HepG2 (cell line): ENCODE measurements around the gene SLC12A3. TPM values are rescaled to one million over a fixed set of nuclear protein-coding genes. Genes with fewer than 3 reads are reported as not detected.

Experiments used
- CEBPB ChIP-seq: IDR thresholded peaks from 2 replicates; pipeline ENCODE4 v1.6.1; 2011; ENCODE audit warnings: low read depth, low read length, improper control_type of control experiment, borderline replicate concordance
- CHCHD3 ChIP-seq: sonication (generic); formaldehyde crosslinking; IDR thresholded peaks from 2 replicates; pipeline ENCODE4 v1.8.0; 2022; ENCODE audit warnings: mild to moderate bottlenecking, missing genetic modification reagents, moderate library complexity
- GATA4 ChIP-seq: sonication (generic); IDR thresholded peaks from 2 replicates; pipeline ENCODE4 v1.6.1; 2016; ENCODE audit warnings: antibody characterized with exemption, low read depth, borderline replicate concordance
- HOXA3 ChIP-seq: sonication (generic); formaldehyde crosslinking; IDR thresholded peaks from 2 replicates; pipeline ENCODE4 v1.5.0; 2020; ENCODE audit warnings: missing genetic modification reagents
- KDM4B ChIP-seq: sonication (generic); formaldehyde crosslinking; IDR thresholded peaks from 2 replicates; pipeline ENCODE4 v1.4.0; 2020; ENCODE audit warnings: missing genetic modification reagents
- NR2F1 ChIP-seq, 2 experiments: fragments of 450-650 bp in 1 of 2; formaldehyde crosslinking in 1 of 2; IDR thresholded peaks; 2 replicates each; pipeline versions ENCODE4 v1.5.0 to v1.6.1; 2016 to 2020; ENCODE audit warnings: mild to moderate bottlenecking in 1 of 2, missing compliant biosample characterization in 1 of 2, missing genetic modification reagents in 1 of 2, moderate library complexity in 1 of 2
- SOX6 ChIP-seq, 2 experiments: fragments of 450-650 bp in 1 of 2; sonication (generic) in 1 of 2; formaldehyde crosslinking in 1 of 2; IDR thresholded peaks; 2 replicates each; pipeline versions ENCODE4 v1.4.0 to v1.6.1; 2017 to 2020; ENCODE audit warnings: antibody characterized with exemption in 1 of 2, mild to moderate bottlenecking in 1 of 2, missing genetic modification reagents in 1 of 2
- ZBTB42 ChIP-seq: sonication (generic); formaldehyde crosslinking; IDR thresholded peaks from 2 replicates; pipeline ENCODE4 v1.5.0; 2020; ENCODE audit warnings: mild to moderate bottlenecking, missing genetic modification reagents
- ZFAT ChIP-seq: sonication (generic); formaldehyde crosslinking; conservative IDR thresholded peaks from 2 replicates; pipeline ENCODE4 v1.8.1; 2023; ENCODE audit warnings: missing genetic modification reagents, inconsistent platforms
- ZFP41 ChIP-seq: sonication (generic); formaldehyde crosslinking; IDR thresholded peaks from 2 replicates; pipeline ENCODE4 v1.4.0; 2020; ENCODE audit warnings: mild to moderate bottlenecking, missing genetic modification reagents, borderline replicate concordance
- ZNF138 ChIP-seq: sonication (generic); formaldehyde crosslinking; IDR thresholded peaks from 2 replicates; pipeline ENCODE4 v1.5.0; 2020; ENCODE audit warnings: mild to moderate bottlenecking, low read depth, missing genetic modification reagents
- ZNF276 ChIP-seq: sonication (generic); formaldehyde crosslinking; IDR thresholded peaks from 2 replicates; pipeline ENCODE4 v1.4.0; 2020; ENCODE audit warnings: mild to moderate bottlenecking, low read depth, missing genetic modification reagents
- ZNF30 ChIP-seq: sonication (generic); formaldehyde crosslinking; IDR thresholded peaks from 2 replicates; pipeline ENCODE4 v1.5.0; 2020; ENCODE audit warnings: mild to moderate bottlenecking, missing genetic modification reagents
- ZNF615 ChIP-seq: sonication (generic); formaldehyde crosslinking; IDR thresholded peaks from 2 replicates; pipeline ENCODE4 v1.5.0; 2020; ENCODE audit warnings: mild to moderate bottlenecking, missing genetic modification reagents, borderline replicate concordance
- ZNF678 ChIP-seq: sonication (generic); formaldehyde crosslinking; IDR thresholded peaks from 2 replicates; pipeline ENCODE4 v1.4.0; 2020; ENCODE audit warnings: mild to moderate bottlenecking, missing genetic modification reagents
- ZNF724P ChIP-seq: sonication (generic); formaldehyde crosslinking; IDR thresholded peaks from 2 replicates; pipeline ENCODE4 v1.8.0; 2022; ENCODE audit warnings: missing genetic modification reagents, borderline replicate concordance
- ZNF773 ChIP-seq: sonication (generic); formaldehyde crosslinking; IDR thresholded peaks from 2 replicates; pipeline ENCODE4 v1.4.0; 2020; ENCODE audit warnings: missing genetic modification reagents, borderline replicate concordance
- ZSCAN5A ChIP-seq: sonication (generic); formaldehyde crosslinking; IDR thresholded peaks from 2 replicates; pipeline ENCODE4 v1.8.0; 2022; ENCODE audit warnings: mild to moderate bottlenecking, missing genetic modification reagents, borderline replicate concordance
- polyA plus RNA-seq, 8 experiments: library from polyadenylated mRNA; depleted of rRNA in 3 of 8; stranded (reverse) in 7 of 8; unstranded in 1 of 8; fragments of >200 nt; fragmentation: Illumina TruSeq in 4 of 8; extraction: Trizol in 4 of 8; gene quantifications; 2 replicates each; pipeline versions ENCODE4 v1.2.1 to v1.2.3, GENCODE V29; 2011 to 2016; ENCODE audit warnings: low read depth in 4 of 8, missing spikeins in 1 of 8, mixed read lengths in 1 of 8; ENCODE audit not compliant: insufficient read depth in 1 of 8
- total RNA-seq, 5 experiments: library from RNA; depleted of rRNA; stranded (reverse); fragments of >200 nt; fragmentation: Illumina TruSeq; extraction: Trizol; gene quantifications; 2 replicates each; pipeline ENCODE4 v1.2.3, GENCODE V29; 2016; ENCODE audit warnings: low read depth in 1 of 5
- TF ChIP-seq, protein P1 (sequence below): sonication (generic); formaldehyde crosslinking; IDR thresholded peaks from 2 replicates; pipeline ENCODE4 v1.9.0; 2021; ENCODE audit warnings: mild to moderate bottlenecking, missing genetic modification reagents

The SLC12A3 gene
- total and polyA plus RNA-seq, 2 of the 13 experiments (the other 11 are each of a cell fraction or from before 2014, with no cell fraction given), result 6.2 TPM; not detected in 1

DNA sequence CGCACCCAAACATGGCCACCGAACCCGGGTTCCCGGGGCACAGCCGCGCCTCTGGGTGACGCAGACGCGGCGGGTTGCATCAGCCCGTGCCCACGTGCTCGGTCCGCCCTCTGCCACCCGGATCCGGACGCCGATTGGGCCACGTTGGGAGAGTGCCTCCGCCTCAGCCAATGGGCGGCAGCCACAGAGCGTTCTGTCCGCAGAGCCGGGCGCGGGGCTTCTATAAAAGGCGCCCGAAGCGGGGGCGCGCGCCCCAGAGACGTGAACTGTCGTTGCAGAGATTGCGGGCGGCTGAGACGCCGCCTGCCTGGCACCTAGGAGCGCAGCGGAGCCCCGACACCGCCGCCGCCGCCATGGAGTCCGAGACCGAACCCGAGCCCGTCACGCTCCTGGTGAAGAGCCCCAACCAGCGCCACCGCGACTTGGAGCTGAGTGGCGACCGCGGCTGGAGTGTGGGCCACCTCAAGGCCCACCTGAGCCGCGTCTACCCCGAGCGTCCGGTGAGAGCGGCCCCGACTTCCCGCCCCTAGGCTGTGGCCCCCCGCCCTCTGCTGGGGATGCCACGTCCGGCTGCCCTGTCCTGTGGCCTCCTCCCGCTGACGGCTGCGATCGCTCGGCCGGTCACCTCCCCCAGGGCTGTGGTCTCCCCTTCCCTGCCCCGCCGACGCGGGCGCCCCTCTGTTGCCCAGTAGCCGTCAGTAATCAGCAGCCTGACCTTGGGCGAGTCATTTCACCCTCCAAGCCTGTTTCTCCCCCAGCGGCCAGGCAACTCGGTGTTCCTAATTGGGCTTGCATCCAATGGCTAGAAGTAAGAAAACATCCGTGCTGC lies 67.1 kb downstream of the SLC12A3 start, which contains the start of gene HERPUD1 (continued):
- TF ChIP-seq, protein P1, sequence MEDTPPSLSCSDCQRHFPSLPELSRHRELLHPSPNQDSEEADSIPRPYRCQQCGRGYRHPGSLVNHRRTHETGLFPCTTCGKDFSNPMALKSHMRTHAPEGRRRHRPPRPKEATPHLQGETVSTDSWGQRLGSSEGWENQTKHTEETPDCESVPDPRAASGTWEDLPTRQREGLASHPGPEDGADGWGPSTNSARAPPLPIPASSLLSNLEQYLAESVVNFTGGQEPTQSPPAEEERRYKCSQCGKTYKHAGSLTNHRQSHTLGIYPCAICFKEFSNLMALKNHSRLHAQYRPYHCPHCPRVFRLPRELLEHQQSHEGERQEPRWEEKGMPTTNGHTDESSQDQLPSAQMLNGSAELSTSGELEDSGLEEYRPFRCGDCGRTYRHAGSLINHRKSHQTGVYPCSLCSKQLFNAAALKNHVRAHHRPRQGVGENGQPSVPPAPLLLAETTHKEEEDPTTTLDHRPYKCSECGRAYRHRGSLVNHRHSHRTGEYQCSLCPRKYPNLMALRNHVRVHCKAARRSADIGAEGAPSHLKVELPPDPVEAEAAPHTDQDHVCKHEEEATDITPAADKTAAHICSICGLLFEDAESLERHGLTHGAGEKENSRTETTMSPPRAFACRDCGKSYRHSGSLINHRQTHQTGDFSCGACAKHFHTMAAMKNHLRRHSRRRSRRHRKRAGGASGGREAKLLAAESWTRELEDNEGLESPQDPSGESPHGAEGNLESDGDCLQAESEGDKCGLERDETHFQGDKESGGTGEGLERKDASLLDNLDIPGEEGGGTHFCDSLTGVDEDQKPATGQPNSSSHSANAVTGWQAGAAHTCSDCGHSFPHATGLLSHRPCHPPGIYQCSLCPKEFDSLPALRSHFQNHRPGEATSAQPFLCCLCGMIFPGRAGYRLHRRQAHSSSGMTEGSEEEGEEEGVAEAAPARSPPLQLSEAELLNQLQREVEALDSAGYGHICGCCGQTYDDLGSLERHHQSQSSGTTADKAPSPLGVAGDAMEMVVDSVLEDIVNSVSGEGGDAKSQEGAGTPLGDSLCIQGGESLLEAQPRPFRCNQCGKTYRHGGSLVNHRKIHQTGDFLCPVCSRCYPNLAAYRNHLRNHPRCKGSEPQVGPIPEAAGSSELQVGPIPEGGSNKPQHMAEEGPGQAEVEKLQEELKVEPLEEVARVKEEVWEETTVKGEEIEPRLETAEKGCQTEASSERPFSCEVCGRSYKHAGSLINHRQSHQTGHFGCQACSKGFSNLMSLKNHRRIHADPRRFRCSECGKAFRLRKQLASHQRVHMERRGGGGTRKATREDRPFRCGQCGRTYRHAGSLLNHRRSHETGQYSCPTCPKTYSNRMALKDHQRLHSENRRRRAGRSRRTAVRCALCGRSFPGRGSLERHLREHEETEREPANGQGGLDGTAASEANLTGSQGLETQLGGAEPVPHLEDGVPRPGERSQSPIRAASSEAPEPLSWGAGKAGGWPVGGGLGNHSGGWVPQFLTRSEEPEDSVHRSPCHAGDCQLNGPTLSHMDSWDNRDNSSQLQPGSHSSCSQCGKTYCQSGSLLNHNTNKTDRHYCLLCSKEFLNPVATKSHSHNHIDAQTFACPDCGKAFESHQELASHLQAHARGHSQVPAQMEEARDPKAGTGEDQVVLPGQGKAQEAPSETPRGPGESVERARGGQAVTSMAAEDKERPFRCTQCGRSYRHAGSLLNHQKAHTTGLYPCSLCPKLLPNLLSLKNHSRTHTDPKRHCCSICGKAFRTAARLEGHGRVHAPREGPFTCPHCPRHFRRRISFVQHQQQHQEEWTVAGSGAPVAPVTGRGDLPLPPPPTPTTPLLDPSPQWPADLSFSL (CRISPR knock-in tag), result no peak
- TF ChIP-seq KDM4B (CRISPR knock-in tag) (peak; percentile 92), HOXA3 (CRISPR knock-in tag) (peak; percentile 98), ZNF138 (0 out of 2 replicates have a peak, but pooled peaks have one; percentile 51), CEBPB (peak; percentile 99), ZSCAN5A (CRISPR knock-in tag) (peak; percentile 81; the same call in 1 of the 2 replicates), CHCHD3 (peak; percentile 82; the same call in 1 of the 2 replicates), GATA4 (peak; percentile 84), ZNF615 (CRISPR knock-in tag) (peak; percentile 85; the same call in 1 of the 2 replicates), ZNF30 (no peak; the same call in 1 of the 2 replicates), ZFAT (CRISPR knock-in tag) (no peak), SOX6 (IDR thresholded peaks at IDR 0.05) (no peak), SOX6 (CRISPR knock-in tag; IDR thresholded peaks at IDR 0.05) (peak; percentile 88), ZNF773 (CRISPR knock-in tag) (peak; percentile 38; the same call in 1 of the 2 replicates), NR2F1 (CRISPR knock-in tag; IDR thresholded peaks at IDR 0.05) (no peak), ZNF678 (CRISPR knock-in tag) (no peak), ZBTB42 (no peak; the same call in 1 of the 2 replicates), ZFP41 (CRISPR knock-in tag) (peak; percentile 15; the same call in 1 of the 2 replicates), ZNF276 (CRISPR knock-in tag) (peak; percentile 90), ZNF724P (peak; percentile 85)
